ENCODE data around the gene SLC49A4.

DNA sequence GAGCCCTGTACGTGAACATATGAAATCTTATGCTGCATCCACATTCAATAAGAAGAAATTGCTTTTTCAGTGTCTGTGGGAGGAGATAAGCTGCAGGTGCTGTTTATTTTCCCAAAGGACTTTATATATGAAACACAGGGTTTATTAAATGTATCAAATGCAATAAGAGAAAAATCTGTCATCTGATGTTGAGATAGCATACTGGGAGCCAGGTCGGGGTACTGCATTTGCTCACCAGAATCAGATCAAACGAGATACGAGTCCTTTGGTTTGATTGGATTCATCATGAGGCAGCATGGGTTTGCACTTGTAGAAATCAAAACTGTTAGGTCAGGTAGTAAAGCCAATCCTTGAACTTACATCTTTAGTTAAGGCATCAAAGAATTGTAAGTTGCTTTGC, 91.4 kb downstream of the SLC49A4 start:
- TF ChIP-seq, protein P1, sequence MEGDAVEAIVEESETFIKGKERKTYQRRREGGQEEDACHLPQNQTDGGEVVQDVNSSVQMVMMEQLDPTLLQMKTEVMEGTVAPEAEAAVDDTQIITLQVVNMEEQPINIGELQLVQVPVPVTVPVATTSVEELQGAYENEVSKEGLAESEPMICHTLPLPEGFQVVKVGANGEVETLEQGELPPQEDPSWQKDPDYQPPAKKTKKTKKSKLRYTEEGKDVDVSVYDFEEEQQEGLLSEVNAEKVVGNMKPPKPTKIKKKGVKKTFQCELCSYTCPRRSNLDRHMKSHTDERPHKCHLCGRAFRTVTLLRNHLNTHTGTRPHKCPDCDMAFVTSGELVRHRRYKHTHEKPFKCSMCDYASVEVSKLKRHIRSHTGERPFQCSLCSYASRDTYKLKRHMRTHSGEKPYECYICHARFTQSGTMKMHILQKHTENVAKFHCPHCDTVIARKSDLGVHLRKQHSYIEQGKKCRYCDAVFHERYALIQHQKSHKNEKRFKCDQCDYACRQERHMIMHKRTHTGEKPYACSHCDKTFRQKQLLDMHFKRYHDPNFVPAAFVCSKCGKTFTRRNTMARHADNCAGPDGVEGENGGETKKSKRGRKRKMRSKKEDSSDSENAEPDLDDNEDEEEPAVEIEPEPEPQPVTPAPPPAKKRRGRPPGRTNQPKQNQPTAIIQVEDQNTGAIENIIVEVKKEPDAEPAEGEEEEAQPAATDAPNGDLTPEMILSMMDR (conservative IDR thresholded peaks at IDR 0.05; ENCODE audit: low read length): no peak
- TF ChIP-seq EZH2phosphoT487 (IDR thresholded peaks at IDR 0.05; ENCODE audit: borderline replicate concordance): no peak
